GM13976 (cell line): ENCODE data around the gene NTRK3.

Experiments used
- DNase-seq: peaks from one replicate; pipeline ENCODE4 v3.0.0; 2012; ENCODE audit warnings: low spot score
- CTCF ChIP-seq: IDR thresholded peaks from 2 replicates; pipeline ENCODE4 v1.5.1; 2012; ENCODE audit warnings: borderline replicate concordance, mild to moderate bottlenecking; ENCODE audit not compliant: insufficient read depth; ENCODE audit errors: extremely low read depth, missing control alignments, control extremely low read depth
- in situ Hi-C: fragments of 300-500 bp; cut with MboI; formaldehyde crosslinking; loops from one replicate; pipeline ENCODE4 v1.12.0; 2022; ENCODE audit warnings: low sequenced_read_pairs, mixed read lengths, inconsistent platforms; ENCODE audit not compliant: unreplicated experiment

The NTRK3 gene

GRCh38 chr15:88225461-88225860 lies 31.1 kb downstream of the NTRK3 start:
- no peak for TF ChIP-seq CTCF
- in situ Hi-C loops: loop anchor here (25.0 kb wide), 3 partner anchors 88 to 1313 kb away; no protein-coding TSS in a partner anchor
- DNase-seq: no peak

DNA sequence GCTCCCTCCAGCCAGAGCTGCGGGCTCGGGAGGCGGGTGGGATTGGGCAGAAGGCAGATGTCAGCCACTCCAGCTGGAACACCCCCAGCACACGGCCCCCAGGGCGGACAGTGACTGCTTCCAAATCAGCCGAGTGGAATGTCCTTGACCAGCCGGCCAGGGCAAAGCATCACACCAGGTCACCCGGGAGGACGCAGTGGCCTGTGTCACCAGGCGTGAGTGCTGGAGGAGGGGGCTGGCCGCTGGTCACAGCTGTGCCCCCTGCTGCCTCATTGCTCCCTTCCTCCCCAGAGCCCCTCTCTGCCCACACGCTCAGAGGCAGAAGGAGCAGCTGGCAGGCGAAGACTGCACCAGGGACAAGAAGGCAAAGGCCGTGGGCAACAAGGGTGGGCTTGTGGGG lies 33.5 kb downstream of the NTRK3 start:
- no peak for TF ChIP-seq CTCF
- DNase-seq: no peak
- in situ Hi-C loops: no loop called here

DNA sequence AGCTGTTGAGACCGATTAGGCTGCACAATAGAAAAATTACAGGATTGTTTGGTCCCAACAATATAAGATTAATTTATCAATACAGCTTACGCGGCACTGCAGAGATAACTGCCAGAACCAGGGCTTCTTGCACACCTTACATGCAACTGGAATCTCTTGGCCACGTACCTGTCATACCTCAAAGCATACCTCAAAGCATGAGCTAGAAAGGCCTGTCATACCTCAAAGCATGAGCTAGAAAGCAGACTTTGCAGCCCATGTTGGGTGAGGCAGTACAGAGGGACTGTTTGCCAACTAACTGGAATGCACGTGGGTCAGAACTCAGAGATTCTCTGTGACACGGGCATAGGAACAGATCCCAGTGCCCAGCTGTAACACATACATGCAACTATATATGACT lies 34.7 kb downstream of the NTRK3 start:
- in situ Hi-C loops: no loop called here
- DNase-seq: no peak
- no peak for TF ChIP-seq CTCF

DNA sequence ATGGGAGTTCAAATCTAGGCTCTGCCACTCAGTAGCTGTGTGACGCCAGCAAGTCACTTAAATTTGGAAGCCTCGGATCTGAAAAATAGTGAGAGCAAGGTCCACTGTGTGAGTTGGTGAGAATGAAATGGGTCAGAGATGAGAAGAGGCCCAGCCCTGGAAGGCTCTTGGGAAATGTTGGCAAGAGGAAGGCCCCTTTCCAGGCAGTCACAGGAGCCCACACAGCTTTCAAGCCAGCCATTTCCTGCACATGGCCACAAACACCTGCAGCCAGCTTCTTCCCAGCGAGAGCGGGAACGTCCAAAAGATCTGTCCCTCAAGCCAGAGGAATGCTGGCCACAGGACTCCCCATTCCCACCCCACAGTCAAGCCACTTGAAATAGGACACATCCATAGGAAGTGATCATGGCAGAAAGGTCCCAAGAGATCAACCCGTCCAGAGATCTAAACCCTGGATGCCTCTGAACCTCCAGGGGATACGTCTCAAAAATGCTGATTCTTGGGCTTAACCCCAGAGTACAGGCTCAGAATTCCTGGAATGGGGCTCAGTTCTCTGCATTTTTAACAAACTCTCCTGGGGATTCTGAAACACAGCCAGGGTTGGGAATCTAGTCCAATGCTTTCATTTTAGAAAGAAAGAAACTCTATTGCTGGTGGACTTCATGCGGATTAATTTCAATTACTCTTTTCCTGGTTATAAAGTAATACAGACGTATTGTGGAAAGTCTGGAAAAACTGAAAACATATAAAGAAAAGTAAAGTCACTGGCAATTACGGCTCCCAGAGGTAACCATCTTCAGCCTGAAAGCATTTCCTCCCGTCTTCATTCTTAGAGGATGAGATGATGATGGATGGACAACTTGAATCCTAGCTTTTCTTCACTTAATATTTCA lies 35.9 kb downstream of the NTRK3 start:
- DNase-seq: no peak
- in situ Hi-C loops: no loop called here
- no peak for TF ChIP-seq CTCF

DNA sequence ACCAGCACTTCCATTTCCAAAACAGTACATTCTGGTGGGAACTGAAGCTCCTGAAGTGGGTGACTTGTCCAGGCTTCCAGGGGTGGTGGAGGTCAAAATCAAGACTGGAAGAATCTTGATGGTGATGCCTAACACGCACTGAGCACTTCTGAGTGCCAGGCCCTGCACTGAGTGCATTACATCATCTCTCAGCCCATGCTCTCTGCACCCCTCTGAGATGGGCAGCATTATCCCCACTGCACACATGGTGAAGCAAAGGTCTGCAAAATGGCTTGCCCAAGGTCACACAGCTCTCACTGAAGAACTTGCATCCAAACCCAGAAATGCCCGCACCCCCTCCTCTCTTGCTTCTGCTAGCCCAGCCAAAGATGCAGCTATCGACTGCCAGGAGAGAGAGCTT lies 36.9 kb downstream of the NTRK3 start:
- in situ Hi-C loops: no loop called here
- TF ChIP-seq CTCF: no peak
- DNase-seq: no peak

DNA sequence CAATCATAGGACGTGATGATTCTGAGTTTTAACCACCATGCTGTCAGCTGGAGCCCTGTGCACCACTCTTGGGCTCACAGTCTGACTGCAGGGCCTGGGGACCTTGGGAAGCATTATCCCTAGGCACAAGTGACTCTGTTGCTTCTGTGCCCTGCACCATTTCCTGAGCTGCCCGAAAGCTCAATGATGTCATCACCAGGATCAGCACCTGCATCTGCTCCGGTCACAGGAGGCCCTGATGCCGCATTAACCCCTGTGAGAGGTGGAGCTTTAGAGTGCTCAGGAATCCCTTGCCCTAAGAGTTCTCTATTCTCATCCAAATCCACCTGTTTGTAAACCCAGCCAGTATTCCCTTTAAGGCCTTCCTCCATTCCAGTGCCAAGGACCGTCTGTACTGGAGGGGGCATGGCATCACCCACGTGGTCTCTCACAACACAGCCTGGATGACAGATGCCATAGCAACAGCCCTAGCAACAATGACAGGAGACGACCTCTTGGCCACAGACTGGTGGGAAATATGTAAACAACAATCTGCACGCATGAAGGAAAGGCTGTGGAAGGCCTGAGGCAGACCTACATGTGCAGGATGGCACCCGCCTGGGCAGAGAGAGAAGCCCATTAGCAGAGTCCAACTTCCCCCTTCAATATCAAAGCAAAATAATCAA lies 37.9 kb downstream of the NTRK3 start:
- in situ Hi-C loops: no loop called here
- DNase-seq: no peak
- TF ChIP-seq CTCF: no peak
